SHP77 (cell line): Measurements from ENCODE around the gene MLLT6.

Source experiments
- DNase-seq, 2 experiments: peaks; one replicate each; lab custom pipeline; 2025; lab: John Stamatoyannopoulos, UW

The MLLT6 gene

GRCh38 chr17:38766341-38766740 is 61.3 kb downstream of the MLLT6 start:
- DNase-seq = no peak

- DNase-seq = no peak
These were observed 63.3 kb downstream of the MLLT6 start for GRCh38 chr17:38768417-38768816.

GRCh38 chr17:38773258-38773657 is 68.2 kb downstream of the MLLT6 start:
- DNase-seq = no peak

- no peak for DNase-seq
These were observed 72.7 kb downstream of the MLLT6 start for GRCh38 chr17:38777641-38778250.
